ENCODE measurements around the gene OR13J1.

DNA sequence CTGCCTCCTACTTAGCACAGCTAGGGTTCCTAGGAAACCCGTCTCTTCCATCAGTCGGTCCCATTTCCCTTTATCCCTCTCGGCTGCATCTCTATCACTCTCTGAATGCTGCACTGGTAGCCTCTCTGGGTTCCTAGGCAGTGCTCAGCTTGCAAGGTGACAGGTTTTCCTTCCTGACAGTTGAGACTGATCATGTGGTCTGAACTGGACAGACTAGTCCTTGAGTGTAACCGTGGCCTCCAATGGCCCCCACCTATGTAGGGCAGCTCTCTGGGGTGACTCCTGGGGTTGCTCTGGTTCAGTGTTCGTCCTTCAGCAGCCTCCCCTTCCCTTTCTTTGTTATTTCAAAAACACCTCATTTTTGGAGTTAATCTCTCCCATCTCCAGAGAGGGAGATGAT lies 37.4 kb downstream of the OR13J1 start:
- TF ChIP-seq, protein P1, sequence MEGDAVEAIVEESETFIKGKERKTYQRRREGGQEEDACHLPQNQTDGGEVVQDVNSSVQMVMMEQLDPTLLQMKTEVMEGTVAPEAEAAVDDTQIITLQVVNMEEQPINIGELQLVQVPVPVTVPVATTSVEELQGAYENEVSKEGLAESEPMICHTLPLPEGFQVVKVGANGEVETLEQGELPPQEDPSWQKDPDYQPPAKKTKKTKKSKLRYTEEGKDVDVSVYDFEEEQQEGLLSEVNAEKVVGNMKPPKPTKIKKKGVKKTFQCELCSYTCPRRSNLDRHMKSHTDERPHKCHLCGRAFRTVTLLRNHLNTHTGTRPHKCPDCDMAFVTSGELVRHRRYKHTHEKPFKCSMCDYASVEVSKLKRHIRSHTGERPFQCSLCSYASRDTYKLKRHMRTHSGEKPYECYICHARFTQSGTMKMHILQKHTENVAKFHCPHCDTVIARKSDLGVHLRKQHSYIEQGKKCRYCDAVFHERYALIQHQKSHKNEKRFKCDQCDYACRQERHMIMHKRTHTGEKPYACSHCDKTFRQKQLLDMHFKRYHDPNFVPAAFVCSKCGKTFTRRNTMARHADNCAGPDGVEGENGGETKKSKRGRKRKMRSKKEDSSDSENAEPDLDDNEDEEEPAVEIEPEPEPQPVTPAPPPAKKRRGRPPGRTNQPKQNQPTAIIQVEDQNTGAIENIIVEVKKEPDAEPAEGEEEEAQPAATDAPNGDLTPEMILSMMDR (IDR thresholded peaks at IDR 0.05), result no peak
- no peak for TF ChIP-seq EP300 (IDR thresholded peaks at IDR 0.05)
- TF ChIP-seq POLR2A (IDR thresholded peaks at IDR 0.05), result no peak
